ENCODE results near the gene PRICKLE4. TPM values are rescaled to one million over a fixed set of nuclear protein-coding genes. Genes with fewer than 3 reads are reported as not detected.

Gene PRICKLE4
- total RNA-seq, 1 experiment from 2014 or later: 1.5 TPM

GRCh38 chr6:41832263-41832662 is 51.7 kb downstream of the PRICKLE4 start (continued):
- no peak for TF ChIP-seq CTCF (IDR thresholded peaks at IDR 0.05)

- ATAC-seq (no peak), DNase-seq (ENCODE audit: low spot score) (no peak)
- no peaks in the 10 kb centered on the region for H3K36me3 Mint-ChIP-seq
- CTCF ChIA-PET: interaction anchor here (0.7 kb wide), 1 partner anchor 11 kb away, joined by 3 read pairs; no protein-coding TSS in a partner anchor
- H3K27ac Mint-ChIP-seq: no peak overlapping the region
- POLR2A ChIA-PET: no interaction called here
- no peaks in the 10 kb centered on the region for H3K4me1 Mint-ChIP-seq
- no peak overlapping the region for H3K4me3 Mint-ChIP-seq
- TF ChIP-seq OVOL2 (CRISPR knock-in tag; IDR thresholded peaks at IDR 0.05; ENCODE audit: borderline replicate concordance): no peak
- no peak for TF ChIP-seq AFF4 (CRISPR knock-in tag; IDR thresholded peaks at IDR 0.05; ENCODE audit: borderline replicate concordance)
- no peak for TF ChIP-seq ZMAT4 (CRISPR knock-in tag; IDR thresholded peaks at IDR 0.05)
- TF ChIP-seq ZNF396 (CRISPR knock-in tag; IDR thresholded peaks at IDR 0.05; ENCODE audit: borderline replicate concordance): no peak
- no peak for TF ChIP-seq ZNF671 (CRISPR knock-in tag; IDR thresholded peaks at IDR 0.05)
- TF ChIP-seq RELA (CRISPR knock-in tag; IDR thresholded peaks at IDR 0.05; ENCODE audit: borderline replicate concordance): no peak
- no peak for TF ChIP-seq JUN (CRISPR knock-in tag; IDR thresholded peaks at IDR 0.05)
- H3K9me3 Mint-ChIP-seq: no peaks in the 10 kb centered on the region
- no peaks in the 10 kb centered on the region for H3K27me3 Mint-ChIP-seq (ENCODE audit: low read depth)
These were observed 55.6 kb downstream of the PRICKLE4 start for GRCh38 chr6:41836022-41836659.

GRCh38 chr6:41836660-41837052 is 56.1 kb downstream of the PRICKLE4 start:
- CTCF ChIA-PET: no interaction called here
- no peak for ATAC-seq
- H3K4me3 Mint-ChIP-seq: no peak overlapping the region
- TF ChIP-seq E2F5 (CRISPR knock-in tag; IDR thresholded peaks at IDR 0.05): no peak
- no peak for TF ChIP-seq FOXK1 (CRISPR knock-in tag; IDR thresholded peaks at IDR 0.05)
- TF ChIP-seq OVOL2 (CRISPR knock-in tag; IDR thresholded peaks at IDR 0.05; ENCODE audit: borderline replicate concordance): no peak
- TF ChIP-seq ZNF512 (CRISPR knock-in tag; IDR thresholded peaks at IDR 0.05; ENCODE audit: borderline replicate concordance): no peak
- TF ChIP-seq MYBL2 (CRISPR knock-in tag; IDR thresholded peaks at IDR 0.05): no peak
- no peak for TF ChIP-seq ESRRA (CRISPR knock-in tag; IDR thresholded peaks at IDR 0.05; ENCODE audit: borderline replicate concordance)
- TF ChIP-seq STAT6 (CRISPR knock-in tag; conservative IDR thresholded peaks at IDR 0.05; ENCODE audit: low read depth): no peak
- TF ChIP-seq TCF7 (CRISPR knock-in tag; IDR thresholded peaks at IDR 0.05; ENCODE audit: low read depth): no peak
- TF ChIP-seq ZNF532 (CRISPR knock-in tag; IDR thresholded peaks at IDR 0.05; ENCODE audit: borderline replicate concordance): no peak
- POLR2A ChIA-PET: no interaction called here
- no peaks in the 10 kb centered on the region for H3K27me3 Mint-ChIP-seq (ENCODE audit: low read depth)
- no peaks in the 10 kb centered on the region for H3K4me1 Mint-ChIP-seq
- DNase-seq (ENCODE audit: low spot score): no peak
- H3K27ac Mint-ChIP-seq: no peak overlapping the region
- no peaks in the 10 kb centered on the region for H3K9me3 Mint-ChIP-seq
- no peaks in the 10 kb centered on the region for H3K36me3 Mint-ChIP-seq
